Tibial nerve (tissue), 4 donors: ENCODE measurements around the gene NCK2.

ENCODE experiments used
- CTCF ChIP-seq, 5 experiments: fragments of 200-600 bp in 3 of 5; fragments of 450-650 bp in 2 of 5; sonication (generic) in 3 of 5; IDR thresholded peaks; one replicate each; pipeline ENCODE4 v1.5.1; 2016 to 2019; ENCODE audit warnings: antibody characterized with exemption in 5 of 5, mild to moderate bottlenecking in 3 of 5, moderate library complexity in 2 of 5
- EP300 ChIP-seq, 2 donors: sonication (generic); formaldehyde crosslinking; IDR thresholded peaks; one replicate each; pipeline ENCODE4 v1.6.1; 2017; ENCODE audit warnings: antibody characterized with exemption in 2 of 2, mild to moderate bottlenecking in 1 of 2
- POLR2A ChIP-seq, 2 donors: fragments of 450-650 bp; IDR thresholded peaks; one replicate each; pipeline ENCODE4 v1.6.1; 2017; ENCODE audit warnings: antibody characterized with exemption in 2 of 2, mild to moderate bottlenecking in 2 of 2, moderate library complexity in 2 of 2

GRCh38 chr2:105768961-105769452 lies 24.3 kb downstream of the NCK2 start:
- no peak for TF ChIP-seq CTCF (IDR thresholded peaks at IDR 0.05)
- no peak for TF ChIP-seq POLR2A (IDR thresholded peaks at IDR 0.05)
- TF ChIP-seq EP300 (IDR thresholded peaks at IDR 0.05): no peak
